Esophagus squamous epithelium (tissue), 4 donors: Measurements from ENCODE around the gene HOXD8.

ENCODE experiments used
- CTCF ChIP-seq, 6 experiments: fragments of 450-650 bp in 4 of 6; fragments of 200-600 bp in 2 of 6; sonication (generic) in 2 of 6; IDR thresholded peaks; one replicate each; pipeline ENCODE4 v1.5.1; 2016 to 2019; ENCODE audit warnings: antibody characterized with exemption in 6 of 6, mild to moderate bottlenecking in 4 of 6, moderate library complexity in 4 of 6
- POLR2A ChIP-seq, 4 donors: fragments of 450-650 bp; IDR thresholded peaks; one replicate each; pipeline ENCODE4 v1.6.1; 2017; ENCODE audit warnings: antibody characterized with exemption in 4 of 4, mild to moderate bottlenecking in 4 of 4, moderate library complexity in 3 of 4

GRCh38 chr2:176088048-176088936 is 41.2 kb upstream of the HOXD8 start:
- TF ChIP-seq CTCF (IDR thresholded peaks at IDR 0.05) (peak; percentile 28 to 71 (median 46)), POLR2A (IDR thresholded peaks at IDR 0.05) (no peak)
